ENCODE measurements around the gene LRRC9.
"Not testable (repeated sequence)": the region's sequence is repeated elsewhere in the genome, so short reads cannot be mapped to it uniquely, and the experiment has no call there.

The LRRC9 gene
- 0 to 0.06 reads per million in 2 experiments for total RNA-seq

- DNase-seq (ENCODE audit: low read depth), result no peak
Observed at GRCh38 chr14:59919570-59920377, at the start of gene LRRC9. Gene LRRC9, plus strand, starts transcription at chr14:59920144.

DNA sequence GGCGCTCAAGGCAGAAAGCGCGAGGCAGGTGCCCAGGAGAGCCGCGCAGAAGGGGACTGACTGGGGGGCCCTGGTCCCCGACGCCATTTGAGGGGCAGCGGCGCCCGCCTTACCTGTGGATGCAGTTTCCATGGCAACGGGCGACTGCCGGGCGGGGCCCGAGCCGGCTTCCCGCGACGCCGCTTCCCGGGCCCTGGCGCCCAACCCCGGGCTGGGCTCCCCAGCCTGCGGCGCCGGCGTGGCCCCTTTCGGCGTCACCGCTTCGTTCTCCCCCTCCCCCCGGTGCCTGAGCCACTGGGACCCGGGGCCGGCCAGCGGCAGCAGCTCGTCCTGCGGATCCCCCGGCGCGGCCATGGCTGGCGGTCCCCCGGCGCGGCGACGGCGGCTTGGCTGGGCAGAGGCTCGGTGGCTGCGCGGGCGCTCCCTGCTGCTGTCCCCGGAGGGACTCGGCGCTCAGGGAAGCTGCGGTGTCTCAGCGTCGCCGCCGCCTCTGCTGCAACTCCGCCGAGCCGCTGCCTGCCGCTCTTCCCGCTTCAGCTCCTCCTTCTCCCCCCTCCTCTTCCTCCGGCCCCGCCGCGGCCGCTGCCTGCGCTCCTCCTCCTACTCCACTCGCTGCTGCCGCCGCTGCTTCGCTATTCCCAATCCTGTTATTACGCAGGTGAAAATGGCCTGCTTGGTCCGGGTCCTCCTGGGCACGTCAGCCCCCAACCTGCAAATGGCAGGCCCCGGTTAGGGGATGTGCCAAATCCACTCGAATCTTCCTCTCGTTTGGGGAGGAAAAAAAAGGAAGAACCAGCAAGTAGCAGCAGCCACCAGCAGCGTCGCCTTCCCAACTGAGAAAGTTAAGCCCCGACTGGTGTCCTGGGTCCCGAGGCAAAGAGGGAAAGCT is 49.4 kb upstream of the LRRC9 start, which contains the start of gene RTN1:
RTN1 (minus strand) TSS at position 500 of the 889 bp plus-strand sequence; CDS start at position 354, 146 bp downstream.
- DNase-seq (ENCODE audit: low read depth), result no peak

DNA sequence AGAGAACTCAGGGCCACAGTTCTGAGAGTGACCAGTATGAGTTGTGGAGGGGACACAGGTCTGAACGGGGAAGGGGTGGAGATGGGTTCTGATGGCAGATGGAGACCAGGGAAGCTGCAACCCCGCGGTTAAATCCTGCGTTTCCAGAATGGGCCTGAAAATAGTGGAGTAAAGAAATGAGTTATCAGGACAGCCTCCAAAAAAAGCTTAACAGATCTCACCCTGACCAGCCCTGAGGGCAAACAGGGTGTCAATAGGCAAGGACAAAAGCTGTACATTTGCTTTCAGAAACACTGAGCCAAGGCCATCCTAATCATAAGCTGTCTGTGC is 48.8 kb upstream of the LRRC9 start:
- no peak for DNase-seq (ENCODE audit: low read depth)

GRCh38 chr14:59882957-59883356 is 37.0 kb upstream of the LRRC9 start:
- DNase-seq (ENCODE audit: low read depth), result no peak

GRCh38 chr14:59890676-59891075 is 29.3 kb upstream of the LRRC9 start:
- no peak for DNase-seq (ENCODE audit: low read depth)

- DNase-seq (ENCODE audit: low read depth), result no peak
Observed at GRCh38 chr14:59895721-59896120, 24.2 kb upstream of the LRRC9 start.

GRCh38 chr14:59897757-59898383 is 22.1 kb upstream of the LRRC9 start:
- DNase-seq (ENCODE audit: low read depth), result no peak

GRCh38 chr14:59900556-59900955 is 19.4 kb upstream of the LRRC9 start:
- DNase-seq (ENCODE audit: low read depth), result no peak

DNA sequence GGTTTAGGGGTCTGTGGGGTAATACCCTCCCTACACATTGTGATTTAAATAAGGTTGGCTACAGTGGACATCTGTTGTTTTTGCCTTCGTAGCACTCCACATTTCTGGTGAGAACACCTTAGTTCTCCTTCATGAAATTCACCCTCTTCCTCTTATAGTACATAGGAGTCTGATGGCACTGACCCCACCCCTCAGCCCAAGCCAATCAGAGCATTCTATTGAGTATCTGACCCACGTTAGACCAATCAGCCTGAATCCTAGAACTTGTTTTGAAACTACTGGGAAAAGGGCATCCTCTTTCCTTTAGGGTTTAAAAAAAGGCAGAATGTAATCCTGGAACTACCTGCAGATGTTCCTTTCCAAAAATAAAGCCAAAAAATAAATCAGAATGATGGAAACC is 15.8 kb upstream of the LRRC9 start:
- DNase-seq (ENCODE audit: low read depth), result no peak

DNA sequence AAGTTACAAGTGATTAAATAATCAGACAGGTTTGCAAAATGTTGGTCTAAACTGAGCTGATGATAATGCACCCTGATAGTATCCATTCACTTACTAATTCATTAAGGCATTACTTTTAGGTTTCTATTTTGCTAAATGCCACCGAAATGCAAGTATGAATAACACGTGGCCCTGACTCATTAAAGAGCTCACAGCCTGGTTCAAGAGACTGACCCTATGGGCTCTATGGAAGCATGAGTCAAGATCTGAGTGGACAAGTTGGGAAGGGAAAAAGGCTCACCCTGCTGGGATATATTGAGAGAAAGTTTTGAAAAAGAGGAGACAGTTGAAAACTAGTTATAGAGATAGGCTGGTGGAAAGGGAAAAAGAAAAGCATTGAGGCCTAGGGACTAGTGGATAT is 14.8 kb upstream of the LRRC9 start:
- DNase-seq (ENCODE audit: low read depth), result no peak

DNA sequence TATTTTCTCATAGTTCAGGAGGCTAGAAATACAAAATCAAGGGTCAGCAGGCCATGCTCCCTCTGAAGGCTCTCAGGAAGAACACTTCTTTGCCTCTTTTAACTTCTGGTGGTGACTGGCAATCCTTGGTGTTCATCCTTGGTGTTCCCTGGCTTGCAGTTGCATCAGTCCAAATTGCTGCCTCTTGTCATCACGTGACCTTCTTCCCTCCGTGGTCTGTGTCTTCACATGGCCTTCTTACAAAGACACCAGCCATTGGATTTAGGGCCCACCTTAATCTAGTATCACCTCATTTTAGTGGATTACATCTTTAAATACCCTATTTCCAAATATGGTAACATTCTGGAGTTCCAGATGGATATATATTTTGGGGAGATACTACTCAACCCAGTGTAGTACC is 7.5 kb upstream of the LRRC9 start:
- no peak for DNase-seq (ENCODE audit: low read depth)

GRCh38 chr14:59913187-59913586 is 6.8 kb upstream of the LRRC9 start:
- DNase-seq (ENCODE audit: low read depth), result no peak

DNA sequence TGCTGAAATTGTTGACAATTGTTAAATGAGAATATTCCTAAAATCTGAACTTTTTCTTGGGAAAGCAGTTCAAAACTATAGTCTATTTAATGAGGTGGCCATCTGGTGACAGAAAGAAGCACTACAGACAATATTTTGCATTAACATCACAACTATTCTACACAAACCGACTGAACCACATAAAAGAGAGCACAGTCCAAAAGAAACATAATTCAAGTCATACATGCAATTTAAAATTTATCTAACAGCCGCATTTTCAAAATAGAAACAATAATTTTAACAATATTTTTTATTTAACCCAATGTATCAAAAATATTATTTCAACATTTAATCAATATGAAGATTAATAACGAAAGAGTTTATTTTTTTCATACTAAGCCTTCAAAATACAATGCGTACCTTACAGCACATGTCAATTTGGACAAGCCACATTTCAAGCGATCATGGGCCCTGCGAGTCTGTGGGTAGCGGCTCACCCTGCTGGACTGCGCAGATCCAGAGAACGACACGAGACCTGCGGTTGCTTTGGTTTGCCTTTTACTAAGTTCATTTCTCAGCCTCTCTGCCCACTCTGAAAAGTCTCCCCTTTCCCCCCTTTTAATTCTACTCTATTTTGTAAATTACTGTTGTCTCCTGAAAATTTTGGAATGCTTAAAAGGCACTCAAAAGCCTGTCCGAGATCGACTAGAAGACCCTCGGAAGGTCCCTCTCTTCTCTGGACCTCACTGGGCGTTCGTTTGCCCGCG is 947 bp upstream of the LRRC9 start:
- DNase-seq (ENCODE audit: low read depth), result no peak

- no peak for DNase-seq (ENCODE audit: low read depth)
Observed at GRCh38 chr14:59920378-59920683, 387 bp downstream of the LRRC9 start.

DNA sequence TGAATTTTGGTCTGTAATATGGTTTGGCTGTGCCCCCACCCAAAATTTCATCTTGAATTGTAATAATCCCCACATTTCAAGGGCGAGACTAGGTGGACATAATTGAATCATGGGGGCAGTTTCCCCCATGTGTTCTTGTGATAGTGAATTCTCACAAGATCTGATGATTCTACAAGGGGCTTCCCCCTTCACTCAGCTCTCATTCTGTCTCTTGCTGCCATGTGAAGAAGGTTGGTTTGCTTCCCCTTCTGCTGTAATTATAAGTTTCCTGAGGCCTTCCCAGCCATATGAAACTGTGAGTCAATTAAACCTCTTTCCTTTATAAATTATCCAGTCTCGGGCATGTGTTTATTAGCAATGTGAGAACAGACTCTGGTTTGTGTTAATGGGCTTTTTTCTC is 5.9 kb downstream of the LRRC9 start:
- no peak for DNase-seq (ENCODE audit: low read depth)

- no peak for DNase-seq (ENCODE audit: low read depth)
Observed at GRCh38 chr14:59926534-59926933, 6.6 kb downstream of the LRRC9 start.

- DNase-seq (ENCODE audit: low read depth), result no peak
Observed at GRCh38 chr14:59931237-59931636, 11.3 kb downstream of the LRRC9 start.

DNA sequence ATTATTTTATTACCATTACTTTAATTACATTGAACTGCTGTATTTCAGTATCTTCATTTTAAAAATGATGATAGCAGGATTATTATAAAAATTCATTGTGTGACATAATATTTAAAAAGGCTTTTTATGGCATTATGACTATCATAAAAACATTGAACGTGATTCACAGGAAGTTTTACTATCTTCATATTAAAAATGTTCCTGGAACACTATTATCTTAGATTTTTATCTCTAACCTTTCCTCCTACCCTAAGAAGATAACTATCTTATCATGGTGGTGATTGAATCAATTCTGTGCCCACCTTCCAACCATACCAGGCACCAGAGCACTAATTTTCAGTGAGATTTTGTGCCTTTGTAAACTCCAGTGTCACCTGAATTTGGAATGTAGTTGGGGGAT is 16.2 kb downstream of the LRRC9 start:
- DNase-seq (ENCODE audit: low read depth), result no peak

DNA sequence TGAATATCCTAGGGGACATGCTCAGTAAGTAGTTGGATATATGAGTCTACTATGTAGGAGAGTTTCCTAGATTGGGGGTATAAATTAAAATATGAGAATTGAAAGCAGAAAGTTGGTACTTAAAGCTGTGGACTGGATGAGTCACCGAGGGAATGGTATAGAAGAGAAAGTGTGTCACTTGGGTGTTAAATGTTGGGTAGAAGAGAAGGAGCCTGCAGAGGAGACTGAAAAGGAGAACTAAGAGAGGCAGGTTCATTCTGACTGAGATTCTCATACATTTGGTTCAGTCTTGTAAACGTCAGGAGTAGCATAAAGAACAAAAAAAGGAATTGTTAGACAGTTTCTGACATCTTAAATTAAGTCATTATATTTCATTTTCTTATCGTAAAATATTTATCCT is 19.9 kb downstream of the LRRC9 start:
- no peak for DNase-seq (ENCODE audit: low read depth)

GRCh38 chr14:59942296-59942862 is 22.4 kb downstream of the LRRC9 start:
- not testable (repeated sequence) for DNase-seq (ENCODE audit: low read depth)

DNA sequence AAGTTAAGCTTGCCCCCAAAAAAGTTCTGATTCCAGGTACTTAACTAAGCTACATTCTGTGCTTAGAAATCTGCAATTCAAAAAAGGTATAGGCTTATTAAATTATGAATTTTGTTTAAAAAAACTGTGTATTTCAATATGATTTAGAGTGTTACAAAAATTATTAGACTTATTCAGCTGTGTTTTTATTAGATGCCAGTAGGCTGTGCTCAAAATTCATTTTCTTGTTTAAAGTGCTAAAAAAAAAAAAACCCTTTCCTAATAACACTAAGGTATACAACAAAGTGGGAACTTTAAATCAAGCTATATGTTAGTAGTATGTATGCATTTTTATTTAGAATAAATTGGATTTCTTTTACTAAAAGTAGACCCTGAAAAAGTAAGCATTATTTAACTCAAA is 25.0 kb downstream of the LRRC9 start:
- no peak for DNase-seq (ENCODE audit: low read depth)

DNA sequence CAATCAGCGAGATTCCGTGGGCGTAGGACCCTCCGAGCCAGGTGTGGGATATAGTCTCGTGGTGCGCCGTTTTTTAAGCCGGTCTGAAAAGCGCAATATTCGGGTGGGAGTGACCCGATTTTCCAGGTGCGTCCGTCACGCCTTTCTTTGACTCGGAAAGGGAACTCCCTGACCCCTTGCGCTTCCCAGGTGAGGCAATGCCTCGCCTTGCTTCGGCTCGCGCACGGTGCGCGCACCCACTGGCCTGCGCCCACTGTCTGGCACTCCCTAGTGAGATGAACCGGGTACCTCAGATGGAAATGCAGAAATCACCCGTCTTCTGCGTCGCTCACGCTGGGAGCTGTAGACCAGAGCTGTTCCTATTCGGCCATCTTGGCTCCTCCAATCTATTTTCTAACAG is 32.2 kb downstream of the LRRC9 start:
- DNase-seq (ENCODE audit: low read depth), result not testable (repeated sequence)

All from T follicular helper cell (primary cell).